Endothelial cell of umbilical vein (primary cell): ENCODE measurements around the gene TBX18. TPM values are rescaled to one million over a fixed set of nuclear protein-coding genes. Genes with fewer than 3 reads are reported as not detected.

ENCODE experiments used
- BruUV-seq: library from RNA; stranded (reverse); fragments of 400-500 nt; replicated peaks from 2 replicates; lab custom pipeline; 2021; lab: Mats Ljungman, UMichigan
- CTCF ChIA-PET: fragments of 300-600, 350-600 bp; sonication (Branson Sonifier 250); formaldehyde crosslinking; loops from one replicate; lab custom pipeline; 2021; ENCODE audit warnings: antibody characterized with exemption, inconsistent platforms; lab: Charles Lee
- POLR2A ChIA-PET: fragments of 300-600, 350-600 bp; sonication (Branson Sonifier 250); formaldehyde crosslinking; loops from one replicate; lab custom pipeline; 2021; ENCODE audit warnings: antibody characterized with exemption, inconsistent platforms; lab: Charles Lee
- DNase-seq: peaks from one replicate; pipeline ENCODE4 v3.0.0-alpha.2; 2011; ENCODE audit warnings: low read depth, low spot score
- FAIRE-seq: peaks from 2 replicates; lab custom pipeline; 2011; peaks lifted over from hg19 to GRCh38; lab: Jason Lieb, UNC
- H2AFZ ChIP-seq: 2 replicates; pipeline ENCODE4 v1.6.0; 2012; ENCODE audit warnings: low read depth, low read length, control low read depth, inconsistent platforms
- H3K27ac ChIP-seq: 2 replicates; pipeline ENCODE4 v1.5.1; 2011; ENCODE audit warnings: low read depth, mild to moderate bottlenecking, control low read depth, low read length, moderate library complexity; ENCODE audit not compliant: insufficient read depth
- H3K27me3 ChIP-seq, 2 experiments: 2 replicates each; pipeline versions ENCODE4 v1.6.0 to v1.6.1; 2011; ENCODE audit warnings: low read length in 2 of 2, mixed read lengths in 1 of 2; ENCODE audit not compliant: control insufficient read depth in 2 of 2, insufficient read depth in 2 of 2
- H3K36me3 ChIP-seq, 2 experiments: 2 replicates in 1 of 2; 3 replicates in 1 of 2; pipeline ENCODE4 v1.5.1; 2011; ENCODE audit warnings: low read length in 2 of 2, mild to moderate bottlenecking in 1 of 2, moderate library complexity in 1 of 2; ENCODE audit not compliant: control insufficient read depth in 2 of 2, insufficient read depth in 2 of 2; ENCODE audit errors: extremely low read depth in 1 of 2
- H3K4me1 ChIP-seq: 3 replicates; pipeline ENCODE4 v1.5.1; 2011; ENCODE audit warnings: mild to moderate bottlenecking, low read length; ENCODE audit not compliant: control insufficient read depth, insufficient read depth; ENCODE audit errors: extremely low read depth
- H3K4me2 ChIP-seq: 2 replicates; pipeline ENCODE4 v1.6.1; 2011; ENCODE audit warnings: low read length, control low read depth, mixed read lengths; ENCODE audit not compliant: insufficient read depth
- H3K4me3 ChIP-seq, 3 experiments: fragments of 200-600 bp in 1 of 3; sonication (generic), shearing (Covaris generic) in 1 of 3; replicated peaks in 1 of 3; 2 replicates each; pipeline ENCODE4 v1.5.1; 2011 to 2016; ENCODE audit warnings: control low read depth in 3 of 3, low read length in 3 of 3, mild to moderate bottlenecking in 2 of 3, inconsistent platforms in 1 of 3, low read depth in 1 of 3, moderate library complexity in 1 of 3; ENCODE audit not compliant: insufficient read depth in 1 of 3
- H3K79me2 ChIP-seq: 2 replicates; pipeline ENCODE4 v1.6.0; 2012; ENCODE audit warnings: low read length, inconsistent platforms; ENCODE audit not compliant: control insufficient read depth, insufficient read depth
- H3K9ac ChIP-seq: replicated peaks from 2 replicates; pipeline ENCODE3; 2011; ENCODE audit warnings: low read length, control low read depth; ENCODE audit not compliant: insufficient read depth; ENCODE audit errors: extremely low read depth
- H3K9me1 ChIP-seq: replicated peaks from 3 replicates; pipeline ENCODE4 v1.6.0; 2011; ENCODE audit warnings: mild to moderate bottlenecking, low read length; ENCODE audit not compliant: control insufficient read depth, insufficient read depth; ENCODE audit errors: extremely low read depth
- H3K9me3 ChIP-seq: replicated peaks from 2 replicates; pipeline ENCODE4 v1.5.1; 2012; ENCODE audit warnings: low read length, inconsistent platforms; ENCODE audit not compliant: control insufficient read depth, insufficient read depth
- H4K20me1 ChIP-seq: replicated peaks from 2 replicates; pipeline ENCODE3; 2011; ENCODE audit warnings: mild to moderate bottlenecking, low read length; ENCODE audit not compliant: control insufficient read depth, insufficient read depth; ENCODE audit errors: extremely low read depth
- EZH2 ChIP-seq: IDR thresholded peaks from 2 replicates; pipeline ENCODE4 v1.6.1; 2012; ENCODE audit warnings: borderline replicate concordance, low read depth, mild to moderate bottlenecking, moderate library complexity, low read length, inconsistent platforms; ENCODE audit not compliant: severe bottlenecking
- GATA2 ChIP-seq: IDR thresholded peaks from 2 replicates; pipeline ENCODE4 v1.7.0; 2011; ENCODE audit warnings: low read depth, mild to moderate bottlenecking, moderate library complexity, mixed read lengths, low read length; ENCODE audit not compliant: insufficient read length, insufficient read depth
- JUN ChIP-seq: IDR thresholded peaks from 2 replicates; pipeline ENCODE4 v1.6.1; 2011; ENCODE audit warnings: borderline replicate concordance, low read depth; ENCODE audit not compliant: insufficient read length, insufficient read depth
- POLR2A ChIP-seq: IDR thresholded peaks from 2 replicates; pipeline ENCODE4 v1.6.1; 2012; ENCODE audit warnings: low read depth, mild to moderate bottlenecking, control low read depth, low read length
- dilution Hi-C: fragments of 300-500 bp; cut with MboI; formaldehyde crosslinking; loops from one replicate; pipeline ENCODE4 v1.15.0; 2019; ENCODE audit warnings: low sequenced_read_pairs; ENCODE audit not compliant: extremely low pct_ligation_motif_present
- intact Hi-C: fragments of 100-400 bp; cut with micrococcal nuclease; formaldehyde crosslinking; loops from one replicate; pipeline ENCODE4 v1.10.0; 2022
- polyA plus RNA-seq, 4 experiments: library from polyadenylated mRNA; depleted of rRNA in 3 of 4; stranded (reverse) in 3 of 4; unstranded in 1 of 4; fragments of >200 nt; gene quantifications; 2 replicates each; pipeline versions ENCODE4 v1.2.1 to v1.2.3, GENCODE V29; 2011 to 2012; ENCODE audit warnings: missing spikeins in 1 of 4
- total RNA-seq: library from RNA; stranded (reverse); gene quantifications from 2 replicates; pipeline ENCODE4 v1.2.3, GENCODE V29; 2021
- TF ChIP-seq, protein P1 (sequence below), 2 donors: IDR thresholded peaks; 1 replicate in 1 of 2; 2 replicates in 1 of 2; pipeline ENCODE4 v1.5.1; 2011; ENCODE audit warnings: low read length in 2 of 2, mild to moderate bottlenecking in 2 of 2, moderate library complexity in 2 of 2, control low read depth in 1 of 2, inconsistent platforms in 1 of 2, low read depth in 1 of 2; ENCODE audit not compliant: insufficient read depth in 1 of 2; ENCODE audit errors: extremely low read depth in 1 of 2

TBX18 gene
- total and polyA plus RNA-seq, 2 donors (not counting 3 experiments of a cell fraction or from before 2014, with no cell fraction given) = 28.4 to 60.5 TPM

DNA sequence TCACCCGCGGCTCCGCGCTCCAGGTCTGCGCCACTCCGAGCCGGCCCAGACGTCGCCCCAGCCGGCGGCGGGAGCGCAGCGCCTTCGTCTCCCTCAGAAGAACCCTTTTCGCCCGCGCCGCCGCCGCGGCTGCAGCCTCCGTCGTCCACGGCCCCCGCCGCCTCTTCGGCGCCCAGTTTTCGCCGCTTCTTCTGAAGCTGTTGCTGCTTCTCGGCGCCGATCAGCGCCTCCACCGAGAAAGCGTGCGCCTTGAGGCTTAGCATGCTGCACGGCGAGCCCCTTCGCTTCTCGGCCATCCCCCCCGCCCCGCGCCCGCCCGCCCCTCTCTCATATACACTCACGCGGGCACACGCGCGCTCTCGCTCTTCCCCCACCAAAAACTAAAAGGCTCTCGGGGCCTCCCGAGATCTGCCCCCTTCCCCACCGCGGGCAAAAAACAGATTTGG lies 489 bp downstream of the TBX18 start:
- CTCF ChIA-PET = interaction anchor here (1.3 to 5.5 kb wide), 14 partner anchors 10 to 560 kb away, joined by 3 to 74 read pairs (median 7); no protein-coding TSS in a partner anchor
- Histone ChIP-seq H3K9me1 (no peaks in the 10 kb centered on the region), H3K4me2 (peak overlapping the region; percentile 97), H4K20me1 (no peaks in the 10 kb centered on the region), H3K27ac (peak overlapping the region; percentile 79), H3K79me2 (peaks cover 47% of the 10 kb centered on the region), H3K4me1 (peaks cover 38% of the 10 kb centered on the region), H2AFZ (peak overlapping the region; percentile 87), H3K36me3 (peaks cover 0 to 4% of the 10 kb centered on the region in 2 experiments), H3K27me3 (peaks cover 22 to 32% of the 10 kb centered on the region in 2 experiments), H3K9ac (peak overlapping the region; percentile 84), H3K4me3 (peak overlapping the region; percentile 63 to 95 (median 68)), H3K9me3 (no peaks in the 10 kb centered on the region)
- POLR2A ChIA-PET = interaction anchor here (1.0 kb wide), 1 partner anchor 271 kb away, joined by 3 read pairs; no protein-coding TSS in a partner anchor
- no peak for TF ChIP-seq POLR2A
- TF ChIP-seq JUN = no peak
- TF ChIP-seq GATA2 = no peak
- TF ChIP-seq, protein P1, sequence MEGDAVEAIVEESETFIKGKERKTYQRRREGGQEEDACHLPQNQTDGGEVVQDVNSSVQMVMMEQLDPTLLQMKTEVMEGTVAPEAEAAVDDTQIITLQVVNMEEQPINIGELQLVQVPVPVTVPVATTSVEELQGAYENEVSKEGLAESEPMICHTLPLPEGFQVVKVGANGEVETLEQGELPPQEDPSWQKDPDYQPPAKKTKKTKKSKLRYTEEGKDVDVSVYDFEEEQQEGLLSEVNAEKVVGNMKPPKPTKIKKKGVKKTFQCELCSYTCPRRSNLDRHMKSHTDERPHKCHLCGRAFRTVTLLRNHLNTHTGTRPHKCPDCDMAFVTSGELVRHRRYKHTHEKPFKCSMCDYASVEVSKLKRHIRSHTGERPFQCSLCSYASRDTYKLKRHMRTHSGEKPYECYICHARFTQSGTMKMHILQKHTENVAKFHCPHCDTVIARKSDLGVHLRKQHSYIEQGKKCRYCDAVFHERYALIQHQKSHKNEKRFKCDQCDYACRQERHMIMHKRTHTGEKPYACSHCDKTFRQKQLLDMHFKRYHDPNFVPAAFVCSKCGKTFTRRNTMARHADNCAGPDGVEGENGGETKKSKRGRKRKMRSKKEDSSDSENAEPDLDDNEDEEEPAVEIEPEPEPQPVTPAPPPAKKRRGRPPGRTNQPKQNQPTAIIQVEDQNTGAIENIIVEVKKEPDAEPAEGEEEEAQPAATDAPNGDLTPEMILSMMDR (IDR thresholded peaks at IDR 0.05; ENCODE audit: extremely low read depth in 1 of 2, insufficient read depth in 1 of 2, low read depth in 1 of 2, low read length in 2 of 2) = no peak
- no peak for TF ChIP-seq EZH2
- dilution Hi-C loops (no loop called here), intact Hi-C loops (loop anchor here (1.0 to 10.0 kb wide), 17 partner anchors 10 to 911 kb away; partner anchors contain the start of gene SYNCRIP)
- FAIRE-seq (no peak), DNase-seq (no peak)
- BruUV-seq = no TSS peak
